ENCODE results near the gene SLC34A2. TPM values are rescaled to one million over a fixed set of nuclear protein-coding genes. Genes with fewer than 3 reads are reported as not detected.

The SLC34A2 gene
- total and polyA plus RNA-seq, 10 of the 15 experiments (the other 5 are each of a cell fraction or from before 2014, with no cell fraction given), result 0.08 to 0.59 TPM; not detected in 8

DNA sequence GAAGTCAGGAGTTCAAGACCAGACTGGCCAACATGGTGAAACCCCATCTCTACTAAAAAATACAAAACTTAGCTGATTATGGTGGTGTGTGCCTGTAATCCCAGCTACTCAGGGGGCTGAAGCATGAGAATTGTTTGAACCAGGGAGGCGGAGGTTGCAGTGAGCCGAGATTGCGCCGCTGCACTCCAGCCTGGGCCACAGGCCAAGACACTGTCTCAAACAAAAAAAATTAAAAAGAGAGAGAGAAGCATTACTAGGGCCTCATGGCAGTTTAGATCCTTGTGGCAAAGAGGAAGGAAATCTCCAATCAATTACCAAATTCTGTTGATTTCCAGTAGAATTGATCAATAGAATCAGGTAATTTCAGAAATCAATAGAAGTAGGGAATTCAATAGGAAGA, 16.8 kb upstream of the SLC34A2 start:
- in situ Hi-C loops (cut with MboI), result no loop called here
- RAD21 ChIA-PET (ENCODE audit: unreplicated experiment), result no interaction called here
- intact Hi-C loops (cut with micrococcal nuclease; ENCODE audit: unreplicated experiment), result no loop called here
- Histone ChIP-seq H3K27ac (ENCODE audit: control insufficient read depth, insufficient read depth) (no peak overlapping the region), H3K4me1 (ENCODE audit: control insufficient read depth, insufficient read depth, low read length) (no peaks in the 10 kb centered on the region), H3K4me3 (no peak overlapping the region), H3K36me3 (ENCODE audit: control insufficient read depth in 2 of 2, insufficient read depth in 2 of 2, low read length in 1 of 2) (no peaks in the 10 kb centered on the region), H4K20me1 (ENCODE audit: control insufficient read depth, insufficient read depth) (no peaks in the 10 kb centered on the region), H3K9me3 (replicated peaks; ENCODE audit: control insufficient read depth, insufficient read depth, low read length) (no peaks in the 10 kb centered on the region), H3K9ac (ENCODE audit: control insufficient read depth, insufficient read depth, low read length) (no peak overlapping the region), H3K79me2 (ENCODE audit: control insufficient read depth, insufficient read depth, low read length) (no peaks in the 10 kb centered on the region), H3K4me2 (ENCODE audit: control insufficient read depth, insufficient read depth) (no peak overlapping the region), H3K27me3 (replicated peaks in 1 of 2; ENCODE audit: control insufficient read depth in 2 of 2, insufficient read depth in 2 of 2, low read length in 1 of 2) (peaks cover 0 to 3% of the 10 kb centered on the region in 2 experiments; a peak in 1 of 4 replicates), H2AFZ (ENCODE audit: control insufficient read depth, low read depth, low read length) (no peak overlapping the region)
- ATAC-seq (no peak), FAIRE-seq (no peak), DNase-seq (ENCODE audit: low read depth, low spot score) (no peak)
- SMC1A ChIA-PET (ENCODE audit: uncharacterized antibody, unreplicated experiment), result interaction anchor here (1.3 kb wide), 1 partner anchor 9 kb away, joined by 3 read pairs; no protein-coding TSS in a partner anchor
- CTCF ChIA-PET, result no interaction called here
- POLR2A ChIA-PET, result interaction anchor here (0.6 kb wide), 1 partner anchor 1720 kb away, joined by 3 read pairs; no protein-coding TSS in a partner anchor
- BruUV-seq (replicated peaks), result no TSS peak
- WGBS (ENCODE audit: insufficient coverage, insufficient replicate concordance, low lambda C conversion rate, missing lambda C conversion rate), result 95% methylated on average over 4 of the region's 4 CpGs
- TF ChIP-seq SIN3A (IDR thresholded peaks at IDR 0.05; ENCODE audit: low read depth, low read length) (no peak), SMC3 (IDR thresholded peaks at IDR 0.05; ENCODE audit: borderline replicate concordance, low read length) (no peak), TAF1 (IDR thresholded peaks at IDR 0.05; ENCODE audit: borderline replicate concordance, low read depth, low read length) (no peak), CHD1 (IDR thresholded peaks at IDR 0.05; ENCODE audit: low read depth, low read length) (no peak), MXI1 (IDR thresholded peaks at IDR 0.05; ENCODE audit: low read depth, low read length) (no peak)
- TF ChIP-seq, protein P1, sequence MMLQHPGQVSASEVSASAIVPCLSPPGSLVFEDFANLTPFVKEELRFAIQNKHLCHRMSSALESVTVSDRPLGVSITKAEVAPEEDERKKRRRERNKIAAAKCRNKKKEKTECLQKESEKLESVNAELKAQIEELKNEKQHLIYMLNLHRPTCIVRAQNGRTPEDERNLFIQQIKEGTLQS (IDR thresholded peaks at IDR 0.05; ENCODE audit: borderline replicate concordance, extremely low read depth, low read depth, low read length), result no peak
- TF ChIP-seq, protein P2, sequence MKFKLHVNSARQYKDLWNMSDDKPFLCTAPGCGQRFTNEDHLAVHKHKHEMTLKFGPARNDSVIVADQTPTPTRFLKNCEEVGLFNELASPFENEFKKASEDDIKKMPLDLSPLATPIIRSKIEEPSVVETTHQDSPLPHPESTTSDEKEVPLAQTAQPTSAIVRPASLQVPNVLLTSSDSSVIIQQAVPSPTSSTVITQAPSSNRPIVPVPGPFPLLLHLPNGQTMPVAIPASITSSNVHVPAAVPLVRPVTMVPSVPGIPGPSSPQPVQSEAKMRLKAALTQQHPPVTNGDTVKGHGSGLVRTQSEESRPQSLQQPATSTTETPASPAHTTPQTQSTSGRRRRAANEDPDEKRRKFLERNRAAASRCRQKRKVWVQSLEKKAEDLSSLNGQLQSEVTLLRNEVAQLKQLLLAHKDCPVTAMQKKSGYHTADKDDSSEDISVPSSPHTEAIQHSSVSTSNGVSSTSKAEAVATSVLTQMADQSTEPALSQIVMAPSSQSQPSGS (IDR thresholded peaks at IDR 0.05; ENCODE audit: low read length), result no peak
- TF ChIP-seq, protein P3, sequence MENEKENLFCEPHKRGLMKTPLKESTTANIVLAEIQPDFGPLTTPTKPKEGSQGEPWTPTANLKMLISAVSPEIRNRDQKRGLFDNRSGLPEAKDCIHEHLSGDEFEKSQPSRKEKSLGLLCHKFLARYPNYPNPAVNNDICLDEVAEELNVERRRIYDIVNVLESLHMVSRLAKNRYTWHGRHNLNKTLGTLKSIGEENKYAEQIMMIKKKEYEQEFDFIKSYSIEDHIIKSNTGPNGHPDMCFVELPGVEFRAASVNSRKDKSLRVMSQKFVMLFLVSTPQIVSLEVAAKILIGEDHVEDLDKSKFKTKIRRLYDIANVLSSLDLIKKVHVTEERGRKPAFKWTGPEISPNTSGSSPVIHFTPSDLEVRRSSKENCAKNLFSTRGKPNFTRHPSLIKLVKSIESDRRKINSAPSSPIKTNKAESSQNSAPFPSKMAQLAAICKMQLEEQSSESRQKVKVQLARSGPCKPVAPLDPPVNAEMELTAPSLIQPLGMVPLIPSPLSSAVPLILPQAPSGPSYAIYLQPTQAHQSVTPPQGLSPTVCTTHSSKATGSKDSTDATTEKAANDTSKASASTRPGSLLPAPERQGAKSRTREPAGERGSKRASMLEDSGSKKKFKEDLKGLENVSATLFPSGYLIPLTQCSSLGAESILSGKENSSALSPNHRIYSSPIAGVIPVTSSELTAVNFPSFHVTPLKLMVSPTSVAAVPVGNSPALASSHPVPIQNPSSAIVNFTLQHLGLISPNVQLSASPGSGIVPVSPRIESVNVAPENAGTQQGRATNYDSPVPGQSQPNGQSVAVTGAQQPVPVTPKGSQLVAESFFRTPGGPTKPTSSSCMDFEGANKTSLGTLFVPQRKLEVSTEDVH (IDR thresholded peaks at IDR 0.05; ENCODE audit: low read depth, partially characterized antibody), result no peak
- TF ChIP-seq, protein P4, sequence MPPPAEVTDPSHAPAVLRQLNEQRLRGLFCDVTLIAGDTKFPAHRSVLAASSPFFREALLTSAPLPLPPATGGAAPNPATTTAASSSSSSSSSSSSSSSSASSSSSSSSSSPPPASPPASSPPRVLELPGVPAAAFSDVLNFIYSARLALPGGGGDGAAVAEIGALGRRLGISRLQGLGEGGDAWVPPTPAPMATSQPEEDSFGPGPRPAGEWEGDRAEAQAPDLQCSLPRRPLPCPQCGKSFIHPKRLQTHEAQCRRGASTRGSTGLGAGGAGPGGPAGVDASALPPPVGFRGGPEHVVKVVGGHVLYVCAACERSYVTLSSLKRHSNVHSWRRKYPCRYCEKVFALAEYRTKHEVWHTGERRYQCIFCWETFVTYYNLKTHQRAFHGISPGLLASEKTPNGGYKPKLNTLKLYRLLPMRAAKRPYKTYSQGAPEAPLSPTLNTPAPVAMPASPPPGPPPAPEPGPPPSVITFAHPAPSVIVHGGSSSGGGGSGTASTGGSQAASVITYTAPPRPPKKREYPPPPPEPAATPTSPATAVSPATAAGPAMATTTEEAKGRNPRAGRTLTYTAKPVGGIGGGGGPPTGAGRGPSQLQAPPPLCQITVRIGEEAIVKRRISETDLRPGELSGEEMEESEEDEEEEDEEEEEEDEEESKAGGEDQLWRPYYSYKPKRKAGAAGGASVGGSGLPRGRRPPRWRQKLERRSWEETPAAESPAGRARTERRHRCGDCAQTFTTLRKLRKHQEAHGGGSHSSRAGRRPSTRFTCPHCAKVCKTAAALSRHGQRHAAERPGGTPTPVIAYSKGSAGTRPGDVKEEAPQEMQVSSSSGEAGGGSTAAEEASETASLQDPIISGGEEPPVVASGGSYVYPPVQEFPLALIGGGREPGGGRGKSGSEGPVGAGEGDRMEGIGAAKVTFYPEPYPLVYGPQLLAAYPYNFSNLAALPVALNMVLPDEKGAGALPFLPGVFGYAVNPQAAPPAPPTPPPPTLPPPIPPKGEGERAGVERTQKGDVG (CRISPR knock-in tag; IDR thresholded peaks at IDR 0.05), result no peak
- TF ChIP-seq, protein P5, sequence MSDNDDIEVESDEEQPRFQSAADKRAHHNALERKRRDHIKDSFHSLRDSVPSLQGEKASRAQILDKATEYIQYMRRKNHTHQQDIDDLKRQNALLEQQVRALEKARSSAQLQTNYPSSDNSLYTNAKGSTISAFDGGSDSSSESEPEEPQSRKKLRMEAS (IDR thresholded peaks at IDR 0.05; ENCODE audit: low read depth, low read length), result no peak
